ENCODE data around the gene LHFPL3.

LHFPL3 gene

GRCh38 chr7:104431930-104432329 lies 103.5 kb downstream of the LHFPL3 start:
- H3K9ac ChIP-seq (ENCODE audit: low read length): no peak overlapping the region
- H3K36me3 ChIP-seq (ENCODE audit: control insufficient read depth, low read depth, low read length): no peaks in the 10 kb centered on the region
- no peaks in the 10 kb centered on the region for H3K27me3 ChIP-seq (ENCODE audit: control insufficient read depth, insufficient read depth, low read length)
- H3K27ac ChIP-seq (ENCODE audit: low read length): no peak overlapping the region
- no peak overlapping the region for H3K4me3 ChIP-seq (ENCODE audit: low read length)
- no peaks in the 10 kb centered on the region for H3K4me1 ChIP-seq (ENCODE audit: control insufficient read depth, low read depth, low read length)
- no peaks in the 10 kb centered on the region for H3K9me3 ChIP-seq (ENCODE audit: control insufficient read depth, low read depth, low read length)

DNA sequence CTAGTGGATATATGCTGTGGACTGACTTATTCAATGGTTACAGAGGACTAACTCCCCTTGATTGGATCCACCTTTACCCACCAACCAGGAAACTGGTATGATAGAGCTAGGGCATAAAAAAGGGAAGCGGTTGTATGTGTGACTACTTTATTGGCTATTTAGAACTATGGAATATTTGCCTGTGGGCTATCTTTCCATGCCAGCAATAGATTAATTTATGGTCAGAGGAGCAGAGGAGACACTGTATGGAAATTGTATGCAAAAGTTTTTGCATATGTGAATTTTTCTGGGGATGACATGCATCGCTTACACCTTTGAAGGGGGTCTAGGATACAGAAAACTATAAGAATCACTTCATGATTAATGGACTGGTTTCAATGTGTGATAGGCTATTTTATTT lies 105.7 kb downstream of the LHFPL3 start:
- no peaks in the 10 kb centered on the region for H3K27me3 ChIP-seq (ENCODE audit: control insufficient read depth, insufficient read depth, low read length)
- H3K27ac ChIP-seq (ENCODE audit: low read length): no peak overlapping the region
- H3K9me3 ChIP-seq (ENCODE audit: control insufficient read depth, low read depth, low read length): no peaks in the 10 kb centered on the region
- H3K9ac ChIP-seq (ENCODE audit: low read length): no peak overlapping the region
- H3K4me3 ChIP-seq (ENCODE audit: low read length): no peak overlapping the region
- H3K4me1 ChIP-seq (ENCODE audit: control insufficient read depth, low read depth, low read length): no peaks in the 10 kb centered on the region
- H3K36me3 ChIP-seq (ENCODE audit: control insufficient read depth, low read depth, low read length): no peaks in the 10 kb centered on the region

DNA sequence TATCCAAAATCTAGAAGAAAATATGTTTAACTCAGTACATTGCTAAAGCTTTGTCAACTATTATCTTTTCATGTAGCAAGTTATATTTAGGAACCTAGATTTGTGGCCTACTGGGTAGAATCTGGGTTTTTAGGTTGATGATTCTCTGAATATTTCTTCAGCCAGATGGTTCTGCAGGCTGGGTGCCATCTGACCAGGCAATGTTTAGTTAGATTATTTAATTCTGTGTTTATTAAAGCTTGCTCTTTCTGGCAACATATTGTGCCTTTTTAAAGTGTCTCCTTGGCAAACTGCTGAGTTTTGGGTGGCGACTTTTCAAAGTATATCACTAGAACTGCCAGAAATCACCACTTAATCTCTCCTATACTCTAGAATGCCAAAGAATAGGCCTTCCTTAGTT lies 114.1 kb downstream of the LHFPL3 start:
- no peak overlapping the region for H3K4me3 ChIP-seq (ENCODE audit: low read length)
- no peak overlapping the region for H3K27ac ChIP-seq (ENCODE audit: low read length)
- no peaks in the 10 kb centered on the region for H3K4me1 ChIP-seq (ENCODE audit: control insufficient read depth, low read depth, low read length)
- no peaks in the 10 kb centered on the region for H3K27me3 ChIP-seq (ENCODE audit: control insufficient read depth, insufficient read depth, low read length)
- H3K9ac ChIP-seq (ENCODE audit: low read length): no peak overlapping the region
- H3K36me3 ChIP-seq (ENCODE audit: control insufficient read depth, low read depth, low read length): no peaks in the 10 kb centered on the region
- no peaks in the 10 kb centered on the region for H3K9me3 ChIP-seq (ENCODE audit: control insufficient read depth, low read depth, low read length)

DNA sequence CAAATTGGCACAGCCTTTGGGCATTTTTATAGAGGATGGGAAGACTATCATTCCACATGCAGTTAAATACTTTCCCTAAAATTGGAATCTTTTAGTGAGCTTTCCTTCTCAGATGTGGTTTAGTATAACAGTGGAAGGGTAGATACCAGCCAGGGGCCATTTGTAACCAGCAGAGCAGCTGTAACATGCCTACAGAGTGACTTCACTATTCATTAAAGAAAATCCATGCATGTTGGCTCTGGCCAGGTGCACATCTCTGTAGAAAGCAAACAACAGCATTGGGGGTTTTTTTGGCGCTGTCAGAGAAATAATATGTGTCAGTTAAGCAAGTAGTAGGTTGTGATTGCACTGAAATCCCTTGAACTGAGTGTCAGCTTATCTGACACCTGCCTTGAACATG lies 115.6 kb downstream of the LHFPL3 start:
- H3K27me3 ChIP-seq (ENCODE audit: control insufficient read depth, insufficient read depth, low read length): no peaks in the 10 kb centered on the region
- H3K27ac ChIP-seq (ENCODE audit: low read length): no peak overlapping the region
- no peak overlapping the region for H3K4me3 ChIP-seq (ENCODE audit: low read length)

GRCh38 chr7:104445393-104445792 lies 117.0 kb downstream of the LHFPL3 start:
- Histone ChIP-seq H3K36me3 (ENCODE audit: control insufficient read depth, low read depth, low read length) (no peaks in the 10 kb centered on the region), H3K27me3 (ENCODE audit: control insufficient read depth, insufficient read depth, low read length) (no peaks in the 10 kb centered on the region), H3K4me1 (ENCODE audit: control insufficient read depth, low read depth, low read length) (no peaks in the 10 kb centered on the region), H3K9ac (ENCODE audit: low read length) (no peak overlapping the region), H3K9me3 (ENCODE audit: control insufficient read depth, low read depth, low read length) (no peaks in the 10 kb centered on the region), H3K27ac (ENCODE audit: low read length) (no peak overlapping the region), H3K4me3 (ENCODE audit: low read length) (no peak overlapping the region)

More for the DNA sequence above, 115.6 kb downstream of the LHFPL3 start:
- H3K36me3 ChIP-seq (ENCODE audit: control insufficient read depth, low read depth, low read length): no peaks in the 10 kb centered on the region
- no peaks in the 10 kb centered on the region for H3K9me3 ChIP-seq (ENCODE audit: control insufficient read depth, low read depth, low read length)
- H3K9ac ChIP-seq (ENCODE audit: low read length): no peak overlapping the region
- no peaks in the 10 kb centered on the region for H3K4me1 ChIP-seq (ENCODE audit: control insufficient read depth, low read depth, low read length)

DNA sequence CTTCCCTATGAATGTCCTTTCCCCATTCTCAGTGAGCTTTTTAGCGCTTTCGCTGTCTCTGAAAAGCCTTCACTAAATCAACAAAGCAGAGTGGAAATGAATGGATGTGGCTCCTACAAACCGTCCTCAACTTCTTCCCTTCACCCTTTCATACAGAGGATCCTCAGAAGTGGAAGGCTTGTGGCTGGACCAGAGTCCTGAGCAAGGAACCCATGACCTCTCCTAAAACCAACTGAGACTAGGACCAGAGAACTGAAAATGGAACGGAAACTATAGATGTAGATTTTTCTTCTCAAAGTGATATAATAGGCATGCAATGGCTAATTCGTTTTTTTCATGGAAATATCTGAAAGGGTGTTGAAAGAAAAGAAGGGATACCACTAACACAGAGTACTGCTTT lies 122.5 kb downstream of the LHFPL3 start:
- Histone ChIP-seq H3K4me1 (ENCODE audit: control insufficient read depth, low read depth, low read length) (no peaks in the 10 kb centered on the region), H3K27ac (ENCODE audit: low read length) (no peak overlapping the region), H3K27me3 (ENCODE audit: control insufficient read depth, insufficient read depth, low read length) (no peaks in the 10 kb centered on the region), H3K9me3 (ENCODE audit: control insufficient read depth, low read depth, low read length) (no peaks in the 10 kb centered on the region), H3K9ac (ENCODE audit: low read length) (no peak overlapping the region), H3K36me3 (ENCODE audit: control insufficient read depth, low read depth, low read length) (no peaks in the 10 kb centered on the region), H3K4me3 (ENCODE audit: low read length) (no peak overlapping the region)

- H3K9ac ChIP-seq (ENCODE audit: low read length): no peak overlapping the region
- no peak overlapping the region for H3K4me3 ChIP-seq (ENCODE audit: low read length)
- H3K9me3 ChIP-seq (ENCODE audit: control insufficient read depth, low read depth, low read length): no peaks in the 10 kb centered on the region
- no peaks in the 10 kb centered on the region for H3K36me3 ChIP-seq (ENCODE audit: control insufficient read depth, low read depth, low read length)
- H3K27me3 ChIP-seq (ENCODE audit: control insufficient read depth, insufficient read depth, low read length): no peaks in the 10 kb centered on the region
- no peak overlapping the region for H3K27ac ChIP-seq (ENCODE audit: low read length)
- H3K4me1 ChIP-seq (ENCODE audit: control insufficient read depth, low read depth, low read length): no peaks in the 10 kb centered on the region
Observed at GRCh38 chr7:104453190-104453589, 124.8 kb downstream of the LHFPL3 start.

DNA sequence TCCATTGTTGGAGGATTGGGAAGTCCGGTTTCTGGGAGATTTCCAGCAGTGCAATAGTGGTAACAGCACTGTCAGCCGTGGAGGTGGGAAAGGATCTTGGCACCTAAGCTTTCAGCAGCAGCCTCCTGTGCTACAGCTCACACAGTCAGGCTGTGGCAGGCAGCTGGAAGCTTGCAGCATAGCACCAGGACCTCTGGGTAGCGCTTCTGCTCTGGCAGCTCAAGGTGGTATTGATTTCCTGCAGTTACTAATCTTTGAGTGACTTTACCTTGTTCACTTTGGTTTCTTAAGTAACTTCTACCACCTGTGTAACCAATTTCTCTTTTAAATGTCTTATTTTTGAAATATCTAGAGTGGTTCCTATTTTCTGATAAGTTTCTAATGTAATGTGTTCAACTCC lies 130.5 kb downstream of the LHFPL3 start:
- no peaks in the 10 kb centered on the region for H3K36me3 ChIP-seq (ENCODE audit: control insufficient read depth, low read depth, low read length)
- H3K4me3 ChIP-seq (ENCODE audit: low read length): no peak overlapping the region
- peaks cover 4% of the 10 kb centered on the region for H3K9me3 ChIP-seq (ENCODE audit: control insufficient read depth, low read depth, low read length)
- H3K27ac ChIP-seq (ENCODE audit: low read length): no peak overlapping the region
- H3K27me3 ChIP-seq (ENCODE audit: control insufficient read depth, insufficient read depth, low read length): no peaks in the 10 kb centered on the region
- no peaks in the 10 kb centered on the region for H3K4me1 ChIP-seq (ENCODE audit: control insufficient read depth, low read depth, low read length)
- H3K9ac ChIP-seq (ENCODE audit: low read length): no peak overlapping the region

- H3K9me3 ChIP-seq (ENCODE audit: control insufficient read depth, low read depth, low read length): peaks cover under 1% of the 10 kb centered on the region
- no peak overlapping the region for H3K27ac ChIP-seq (ENCODE audit: low read length)
- H3K36me3 ChIP-seq (ENCODE audit: control insufficient read depth, low read depth, low read length): no peaks in the 10 kb centered on the region
- H3K4me1 ChIP-seq (ENCODE audit: control insufficient read depth, low read depth, low read length): no peaks in the 10 kb centered on the region
- H3K9ac ChIP-seq (ENCODE audit: low read length): no peak overlapping the region
- no peak overlapping the region for H3K4me3 ChIP-seq (ENCODE audit: low read length)
- no peaks in the 10 kb centered on the region for H3K27me3 ChIP-seq (ENCODE audit: control insufficient read depth, insufficient read depth, low read length)
Observed at GRCh38 chr7:104469166-104469820, 140.9 kb downstream of the LHFPL3 start.

DNA sequence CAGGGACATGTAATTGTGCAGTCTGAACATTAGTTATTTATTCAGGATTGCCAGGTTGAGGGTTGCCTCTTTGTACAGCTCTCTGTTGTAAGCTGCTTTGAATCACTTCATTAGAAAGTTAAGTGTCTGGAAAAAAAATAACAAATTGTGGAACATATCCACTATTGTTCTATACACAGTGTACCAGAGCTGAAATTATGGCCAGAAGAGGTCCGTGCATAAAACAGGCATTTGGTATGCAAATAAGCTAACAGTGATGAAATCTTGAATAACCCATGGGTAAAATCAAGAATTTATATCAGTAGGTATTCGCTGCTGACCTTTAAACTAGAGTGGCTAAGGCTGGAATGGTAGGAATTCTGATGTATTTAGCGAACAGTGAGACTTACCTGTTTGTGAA lies 152.1 kb downstream of the LHFPL3 start:
- no peaks in the 10 kb centered on the region for H3K4me1 ChIP-seq (ENCODE audit: control insufficient read depth, low read depth, low read length)
- no peak overlapping the region for H3K27ac ChIP-seq (ENCODE audit: low read length)
- no peaks in the 10 kb centered on the region for H3K36me3 ChIP-seq (ENCODE audit: control insufficient read depth, low read depth, low read length)
- H3K4me3 ChIP-seq (ENCODE audit: low read length): no peak overlapping the region
- no peak overlapping the region for H3K9ac ChIP-seq (ENCODE audit: low read length)
- no peaks in the 10 kb centered on the region for H3K27me3 ChIP-seq (ENCODE audit: control insufficient read depth, insufficient read depth, low read length)
- H3K9me3 ChIP-seq (ENCODE audit: control insufficient read depth, low read depth, low read length): no peaks in the 10 kb centered on the region

GRCh38 chr7:104482362-104483037 lies 154.1 kb downstream of the LHFPL3 start:
- Histone ChIP-seq H3K36me3 (ENCODE audit: control insufficient read depth, low read depth, low read length) (no peaks in the 10 kb centered on the region), H3K27me3 (ENCODE audit: control insufficient read depth, insufficient read depth, low read length) (no peaks in the 10 kb centered on the region), H3K4me3 (ENCODE audit: low read length) (no peak overlapping the region), H3K27ac (ENCODE audit: low read length) (no peak overlapping the region), H3K9ac (ENCODE audit: low read length) (no peak overlapping the region), H3K4me1 (ENCODE audit: control insufficient read depth, low read depth, low read length) (no peaks in the 10 kb centered on the region), H3K9me3 (ENCODE audit: control insufficient read depth, low read depth, low read length) (no peaks in the 10 kb centered on the region)

GRCh38 chr7:104486931-104487330 lies 158.5 kb downstream of the LHFPL3 start:
- Histone ChIP-seq H3K4me1 (ENCODE audit: control insufficient read depth, low read depth, low read length) (no peaks in the 10 kb centered on the region), H3K9me3 (ENCODE audit: control insufficient read depth, low read depth, low read length) (no peaks in the 10 kb centered on the region), H3K27ac (ENCODE audit: low read length) (no peak overlapping the region), H3K27me3 (ENCODE audit: control insufficient read depth, insufficient read depth, low read length) (no peaks in the 10 kb centered on the region), H3K36me3 (ENCODE audit: control insufficient read depth, low read depth, low read length) (no peaks in the 10 kb centered on the region), H3K4me3 (ENCODE audit: low read length) (no peak overlapping the region), H3K9ac (ENCODE audit: low read length) (no peak overlapping the region)
